Lung (tissue), 12 donors: ENCODE measurements around the gene RPS6KA4. TPM values are rescaled to one million over a fixed set of nuclear protein-coding genes. Genes with fewer than 3 reads are reported as not detected.
"Not testable (repeated sequence)": the region's sequence is repeated elsewhere in the genome, so short reads cannot be mapped to it uniquely, and the experiment has no call there.

Source experiments
- ATAC-seq: fragments of 200-7000 bp; cut with Tn5 transposase; one replicate; pipeline ENCODE4 v1.9.1; 2020; ENCODE audit warnings: moderate number of reproducible peaks; ENCODE audit not compliant: insufficient read depth, low FRiP score
- DNase-seq, 3 donors: peaks; one replicate each; pipeline ENCODE4 v3.0.0-alpha.2; 2013 to 2017
- H3K27ac ChIP-seq, 2 donors: one replicate each; pipeline ENCODE4 v1.5.1; 2013; ENCODE audit warnings: mild to moderate bottlenecking in 2 of 2, moderate library complexity in 2 of 2, control low read depth in 1 of 2, inconsistent platforms in 1 of 2, low read depth in 1 of 2, low read length in 1 of 2
- H3K27me3 ChIP-seq, 3 donors: one replicate each; pipeline ENCODE4 v1.5.1; 2013; ENCODE audit warnings: low read length in 2 of 3; ENCODE audit not compliant: control insufficient read depth in 3 of 3, insufficient read depth in 3 of 3
- H3K36me3 ChIP-seq, 4 donors: one replicate each; pipeline ENCODE4 v1.5.1; 2013; ENCODE audit warnings: low read length in 4 of 4, mild to moderate bottlenecking in 1 of 4, moderate library complexity in 1 of 4; ENCODE audit not compliant: control insufficient read depth in 4 of 4, insufficient read depth in 4 of 4
- H3K4me1 ChIP-seq, 5 donors: one replicate each; pipeline ENCODE4 v1.5.1; 2013; ENCODE audit warnings: low read length in 5 of 5, mild to moderate bottlenecking in 2 of 5, moderate library complexity in 1 of 5; ENCODE audit not compliant: control insufficient read depth in 5 of 5, insufficient read depth in 5 of 5
- H3K4me3 ChIP-seq: one replicate; pipeline ENCODE4 v1.5.1; 2013; ENCODE audit warnings: mild to moderate bottlenecking, control low read depth, moderate library complexity
- H3K9ac ChIP-seq, 2 donors: one replicate each; pipeline ENCODE4 v1.5.1; 2013; ENCODE audit warnings: low read length in 2 of 2, control low read depth in 1 of 2; ENCODE audit not compliant: insufficient read depth in 1 of 2
- H3K9me3 ChIP-seq, 4 donors: one replicate each; pipeline ENCODE4 v1.5.1; 2013; ENCODE audit warnings: low read length in 3 of 4, mild to moderate bottlenecking in 1 of 4, moderate library complexity in 1 of 4; ENCODE audit not compliant: control insufficient read depth in 4 of 4, insufficient read depth in 3 of 4
- CTCF ChIP-seq: IDR thresholded peaks from 2 replicates; pipeline ENCODE4 v1.5.1; 2012; ENCODE audit warnings: mild to moderate bottlenecking; ENCODE audit errors: control extremely low read depth, extremely low read depth
- WGBS, 2 donors: extraction: QIAGEN DNeasy Blood & Tissue Kit; methylation state at CpG; one replicate each; pipeline ENCODE4 v1.1.7; 2013; 5-methylcytosine and 5-hydroxymethylcytosine counted together
- polyA plus RNA-seq, 2 donors: library from polyadenylated mRNA; stranded (reverse); fragments of 200-250 nt; gene quantifications; one replicate each; pipeline ENCODE4 v1.2.1, GENCODE V29; 2013
- total RNA-seq, 2 donors: library from RNA; depleted of rRNA in 1 of 2; stranded (reverse); fragments of >200 nt in 1 of 2; gene quantifications; one replicate each; pipeline ENCODE4 v1.2.1, GENCODE V29; 2014 to 2021
- donor health status: control.
- donor health status: control.
- donor health status: Bipolar disorder and iron deficiency.
- donor health status: healthy.
- donor health status: DM: yes; HTN: yes; CAD: no.

RPS6KA4 gene
- total and polyA plus RNA-seq, 4 donors, result 25.3 to 53.8 (median 35.4) TPM

GRCh38 chr11:64314146-64314804 lies 44.7 kb upstream of the RPS6KA4 start:
- no peak for ATAC-seq
- no peak for DNase-seq

GRCh38 chr11:64314805-64315561 lies 44.0 kb upstream of the RPS6KA4 start:
- Histone ChIP-seq H3K4me3 (no peak overlapping the region), H3K27me3 (no peaks in the 10 kb centered on the region), H3K9ac (no peak overlapping the region), H3K4me1 (peaks cover 0 to 16% (median 3%) of the 10 kb centered on the region in 5 donors), H3K27ac (no peak overlapping the region), H3K36me3 (peaks cover 0 to 23% (median 6%) of the 10 kb centered on the region in 4 donors), H3K9me3 (no peaks in the 10 kb centered on the region)
- DNase-seq (no peak), ATAC-seq (no peak)
- no peak for TF ChIP-seq CTCF
- WGBS, 2 donors, result 92 to 95% methylated on average over 24 of the region's 24 CpGs

More at GRCh38 chr11:64314146-64314804, 44.7 kb upstream of the RPS6KA4 start:
- Histone ChIP-seq H3K27ac (peak overlapping the region in 1 of 2 donors; percentile 28), H3K4me3 (no peak overlapping the region), H3K27me3 (no peaks in the 10 kb centered on the region), H3K36me3 (peaks cover 0 to 23% (median 6%) of the 10 kb centered on the region in 4 donors), H3K9ac (no peak overlapping the region), H3K9me3 (no peaks in the 10 kb centered on the region), H3K4me1 (peaks cover 0 to 12% (median 3%) of the 10 kb centered on the region in 5 donors)
- 86 to 87% methylated on average over 10 to 19 of the region's 19 CpGs for WGBS, 2 donors
- no peak for TF ChIP-seq CTCF

DNA sequence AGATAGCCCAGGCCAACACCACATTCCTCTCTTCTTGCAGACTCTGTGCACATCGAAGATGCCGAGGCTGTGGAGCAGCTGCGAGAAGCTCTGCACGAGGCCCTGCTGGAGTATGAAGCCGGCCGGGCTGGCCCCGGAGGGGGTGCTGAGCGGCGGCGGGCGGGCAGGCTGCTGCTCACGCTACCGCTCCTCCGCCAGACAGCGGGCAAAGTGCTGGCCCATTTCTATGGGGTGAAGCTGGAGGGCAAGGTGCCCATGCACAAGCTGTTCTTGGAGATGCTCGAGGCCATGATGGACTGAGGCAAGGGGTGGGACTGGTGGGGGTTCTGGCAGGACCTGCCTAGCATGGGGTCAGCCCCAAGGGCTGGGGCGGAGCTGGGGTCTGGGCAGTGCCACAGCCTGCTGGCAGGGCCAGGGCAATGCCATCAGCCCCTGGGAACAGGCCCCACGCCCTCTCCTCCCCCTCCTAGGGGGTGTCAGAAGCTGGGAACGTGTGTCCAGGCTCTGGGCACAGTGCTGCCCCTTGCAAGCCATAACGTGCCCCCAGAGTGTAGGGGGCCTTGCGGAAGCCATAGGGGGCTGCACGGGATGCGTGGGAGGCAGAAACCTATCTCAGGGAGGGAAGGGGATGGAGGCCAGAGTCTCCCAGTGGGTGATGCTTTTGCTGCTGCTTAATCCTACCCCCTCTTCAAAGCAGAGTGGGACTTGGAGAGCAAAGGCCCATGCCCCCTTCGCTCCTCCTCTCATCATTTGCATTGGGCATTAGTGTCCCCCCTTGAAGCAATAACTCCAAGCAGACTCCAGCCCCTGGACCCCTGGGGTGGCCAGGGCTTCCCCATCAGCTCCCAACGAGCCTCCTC lies 43.1 kb upstream of the RPS6KA4 start:
- Histone ChIP-seq H3K27ac (peak overlapping the region in 1 of 2 donors; percentile 55), H3K4me1 (peaks cover 0 to 16% (median 3%) of the 10 kb centered on the region in 5 donors)
- not testable (repeated sequence) for H3K4me3 ChIP-seq

More for the DNA sequence above, 43.1 kb upstream of the RPS6KA4 start:
- not testable (repeated sequence) for H3K27me3 ChIP-seq, ATAC-seq, H3K9ac ChIP-seq, DNase-seq, H3K9me3 ChIP-seq
- peaks cover 0 to 28% (median 6%) of the 10 kb centered on the region in 4 donors for H3K36me3 ChIP-seq
- WGBS, 2 donors, result 83 to 92% methylated on average over 24 to 25 of the region's 25 CpGs
